GM19328 (cell line): Measurements from ENCODE around the gene NBAS.

Source experiments
- ATAC-seq: cut with Tn5 transposase; IDR thresholded peaks from one replicate; pipeline ENCODE4 v1.9.1; 2021; ENCODE audit warnings: mild to moderate bottlenecking, moderate library complexity; ENCODE audit not compliant: unreplicated experiment

NBAS gene

GRCh38 chr2:15154297-15154696 is 406.8 kb downstream of the NBAS start:
- ATAC-seq: no peak

- ATAC-seq: no peak
Measured at GRCh38 chr2:15152382-15152781, 408.8 kb downstream of the NBAS start.

GRCh38 chr2:15149063-15149462 is 412.1 kb downstream of the NBAS start:
- ATAC-seq: no peak

- ATAC-seq: no peak
Measured at GRCh38 chr2:15147591-15147990, 413.5 kb downstream of the NBAS start.

- ATAC-seq: no peak
Measured at GRCh38 chr2:15146960-15147359, 414.2 kb downstream of the NBAS start.

- no peak for ATAC-seq
Measured at GRCh38 chr2:15145919-15146318, 415.2 kb downstream of the NBAS start.

GRCh38 chr2:15145046-15145817 is 415.9 kb downstream of the NBAS start:
- ATAC-seq: no peak

GRCh38 chr2:15142069-15142689 is 419.0 kb downstream of the NBAS start:
- peak; percentile 100 for ATAC-seq

- ATAC-seq: no peak
Measured at GRCh38 chr2:15141211-15141610, 419.9 kb downstream of the NBAS start.

- ATAC-seq: no peak
Measured at GRCh38 chr2:15136639-15137038, 424.5 kb downstream of the NBAS start.

GRCh38 chr2:15134957-15135356 is 426.2 kb downstream of the NBAS start:
- no peak for ATAC-seq

GRCh38 chr2:15133461-15133860 is 427.7 kb downstream of the NBAS start:
- ATAC-seq: no peak

GRCh38 chr2:15128846-15129245 is 432.3 kb downstream of the NBAS start:
- no peak for ATAC-seq

- no peak for ATAC-seq
Measured at GRCh38 chr2:15127876-15128275, 433.3 kb downstream of the NBAS start.

GRCh38 chr2:15127301-15127700 is 433.8 kb downstream of the NBAS start:
- ATAC-seq: no peak

- ATAC-seq: no peak
Measured at GRCh38 chr2:15126373-15126772, 434.8 kb downstream of the NBAS start.

GRCh38 chr2:15122915-15123314 is 438.2 kb downstream of the NBAS start:
- no peak for ATAC-seq

GRCh38 chr2:15120631-15121030 is 440.5 kb downstream of the NBAS start:
- no peak for ATAC-seq

- ATAC-seq: no peak
Measured at GRCh38 chr2:15119722-15120175, 441.4 kb downstream of the NBAS start.

- ATAC-seq: no peak
Measured at GRCh38 chr2:15117409-15118050, 443.6 kb downstream of the NBAS start.
